Smooth muscle cell (in vitro differentiated cells): ENCODE measurements around the gene CGRRF1. TPM values are rescaled to one million over a fixed set of nuclear protein-coding genes. Genes with fewer than 3 reads are reported as not detected.

Experiments
- DNase-seq: peaks from one replicate; lab custom pipeline; 2025; ENCODE audit not compliant: unreplicated experiment; lab: John Stamatoyannopoulos, UW
- H2AFZ ChIP-seq: fragments of 200-600 bp; sonication (generic); 2 replicates; pipeline ENCODE4 v1.6.0; 2016; ENCODE audit warnings: antibody characterized with exemption, low read depth, mild to moderate bottlenecking
- H3F3A ChIP-seq: fragments of 200-600 bp; sonication (generic); 2 replicates; pipeline ENCODE4 v1.6.0; 2017; ENCODE audit warnings: antibody characterized with exemption, low read depth
- H3K27ac ChIP-seq: fragments of 200-600 bp; sonication (generic); 2 replicates; pipeline ENCODE4 v1.5.1; 2016; ENCODE audit warnings: low read depth, mild to moderate bottlenecking
- H3K27me3 ChIP-seq: fragments of 200-600 bp; sonication (generic); 2 replicates; pipeline ENCODE4 v1.6.1; 2016; ENCODE audit warnings: low read depth, mild to moderate bottlenecking
- H3K36me3 ChIP-seq: fragments of 200-600 bp; sonication (generic); 2 replicates; pipeline ENCODE4 v1.5.1; 2016; ENCODE audit warnings: low read depth
- H3K4me1 ChIP-seq: fragments of 200-600 bp; sonication (generic); 2 replicates; pipeline ENCODE4 v1.5.1; 2016; ENCODE audit warnings: low read depth
- H3K4me2 ChIP-seq: fragments of 200-600 bp; sonication (generic); 2 replicates; pipeline ENCODE4 v1.6.0; 2016; ENCODE audit warnings: mild to moderate bottlenecking
- H3K4me3 ChIP-seq: fragments of 200-600 bp; sonication (generic); 2 replicates; pipeline ENCODE4 v1.5.1; 2016; ENCODE audit warnings: mild to moderate bottlenecking
- H3K79me2 ChIP-seq: fragments of 200-600 bp; sonication (generic); 2 replicates; pipeline ENCODE4 v1.6.0; 2016; ENCODE audit warnings: low read depth, mild to moderate bottlenecking
- H3K9ac ChIP-seq: fragments of 200-600 bp; sonication (generic); 2 replicates; pipeline ENCODE4 v1.6.0; 2016; ENCODE audit warnings: low read depth
- H3K9me3 ChIP-seq: fragments of 200-600 bp; sonication (generic); replicated peaks from 2 replicates; pipeline ENCODE4 v1.5.1; 2016; ENCODE audit warnings: low read depth
- H4K20me1 ChIP-seq: fragments of 200-600 bp; sonication (generic); 2 replicates; pipeline ENCODE4 v1.6.0; 2016; ENCODE audit warnings: low read depth
- CTCF ChIP-seq: fragments of 200-600 bp; sonication (generic); IDR thresholded peaks from 2 replicates; pipeline ENCODE4 v1.5.1; 2017; ENCODE audit warnings: borderline replicate concordance, mild to moderate bottlenecking, antibody characterized with exemption; ENCODE audit not compliant: insufficient read depth, poor library complexity, severe bottlenecking
- WGBS: methylation state at CpG from one replicate; pipeline ENCODE4 v1.1.7; 2016; ENCODE audit warnings: low lambda C conversion rate; 5-methylcytosine and 5-hydroxymethylcytosine counted together
- polyA plus RNA-seq: library from polyadenylated mRNA; unstranded; fragments of >200 nt; fragmentation: Nextera tagmentation; extraction: Ambion mirVana; gene quantifications from 2 replicates; pipeline ENCODE4 v1.2.1, GENCODE V29; 2016
- total RNA-seq: library from RNA; depleted of rRNA; stranded (reverse); fragments of >200 nt; gene quantifications from 2 replicates; pipeline ENCODE4 v1.2.3, GENCODE V29; 2014

The CGRRF1 gene
- total and polyA plus RNA-seq, 2 experiments from 2014 or later: 20.7 to 30.6 TPM

GRCh38 chr14:54490445-54491175 lies 19.1 kb upstream of the CGRRF1 start:
- H3K36me3 ChIP-seq: no peaks in the 10 kb centered on the region
- DNase-seq: no peak
- H2AFZ ChIP-seq: no peak overlapping the region
- peaks cover 20% of the 10 kb centered on the region for H4K20me1 ChIP-seq
- no peak for TF ChIP-seq CTCF
- no peak overlapping the region for H3K4me3 ChIP-seq
- no peak overlapping the region for H3K27ac ChIP-seq
- H3K79me2 ChIP-seq: peaks cover 30% of the 10 kb centered on the region
- H3K9me3 ChIP-seq: no peaks in the 10 kb centered on the region
- WGBS: 31% methylated on average over 3 of the region's 3 CpGs
- H3K4me1 ChIP-seq: peaks cover 17% of the 10 kb centered on the region
- peaks cover 10% of the 10 kb centered on the region for H3F3A ChIP-seq
- no peak overlapping the region for H3K9ac ChIP-seq
- no peaks in the 10 kb centered on the region for H3K27me3 ChIP-seq
- H3K4me2 ChIP-seq: no peak overlapping the region

GRCh38 chr14:54493293-54493692 lies 16.4 kb upstream of the CGRRF1 start:
- no peak for TF ChIP-seq CTCF
- H2AFZ ChIP-seq: no peak overlapping the region
- no peaks in the 10 kb centered on the region for H3K9me3 ChIP-seq
- DNase-seq: no peak
- WGBS: 66% methylated on average over 13 of the region's 13 CpGs
- no peaks in the 10 kb centered on the region for H4K20me1 ChIP-seq
- peaks cover 3% of the 10 kb centered on the region for H3K79me2 ChIP-seq
- H3K4me2 ChIP-seq: no peak overlapping the region
- H3F3A ChIP-seq: peaks cover 4% of the 10 kb centered on the region
- H3K27me3 ChIP-seq: no peaks in the 10 kb centered on the region
- peaks cover 3% of the 10 kb centered on the region for H3K4me1 ChIP-seq
- H3K9ac ChIP-seq: no peak overlapping the region
- no peak overlapping the region for H3K4me3 ChIP-seq
- no peaks in the 10 kb centered on the region for H3K36me3 ChIP-seq
- H3K27ac ChIP-seq: no peak overlapping the region

GRCh38 chr14:54497224-54497623 lies 12.5 kb upstream of the CGRRF1 start:
- Histone ChIP-seq H3K36me3 (no peaks in the 10 kb centered on the region), H3K4me3 (no peak overlapping the region), H3K27me3 (no peaks in the 10 kb centered on the region), H3K9me3 (no peaks in the 10 kb centered on the region), H3K4me2 (no peak overlapping the region), H4K20me1 (no peaks in the 10 kb centered on the region), H2AFZ (no peak overlapping the region), H3K27ac (no peak overlapping the region), H3K4me1 (no peaks in the 10 kb centered on the region), H3K9ac (no peak overlapping the region), H3K79me2 (no peaks in the 10 kb centered on the region), H3F3A (no peaks in the 10 kb centered on the region)
- TF ChIP-seq CTCF: no peak
- no peak for DNase-seq
- WGBS: 39% methylated on average over 2 of the region's 2 CpGs

GRCh38 chr14:54498095-54498531 lies 11.6 kb upstream of the CGRRF1 start:
- Histone ChIP-seq H3K4me3 (no peak overlapping the region), H3K36me3 (no peaks in the 10 kb centered on the region), H2AFZ (no peak overlapping the region), H3K27me3 (no peaks in the 10 kb centered on the region), H3K27ac (no peak overlapping the region), H3F3A (no peaks in the 10 kb centered on the region), H3K4me1 (no peaks in the 10 kb centered on the region), H3K9ac (no peak overlapping the region), H3K9me3 (no peaks in the 10 kb centered on the region), H4K20me1 (no peaks in the 10 kb centered on the region), H3K4me2 (no peak overlapping the region), H3K79me2 (no peaks in the 10 kb centered on the region)
- 86% methylated on average over 5 of the region's 5 CpGs for WGBS
- TF ChIP-seq CTCF: no peak
- DNase-seq: no peak
